Right hindlimb (tissue), 1 donor: ENCODE data around the gene SAMD14.

Source experiments
- DNase-seq: peaks from one replicate; pipeline ENCODE4 v3.0.0-alpha.2; 2018

The SAMD14 gene

GRCh38 chr17:50132104-50132794 lies 2.3 kb upstream of the SAMD14 start:
- DNase-seq, result no peak

GRCh38 chr17:50130559-50131305 lies 772 bp upstream of the SAMD14 start:
- DNase-seq, result no peak

GRCh38 chr17:50129353-50129727 lies 620 bp downstream of the SAMD14 start:
- no peak for DNase-seq

- peak; percentile 65 for DNase-seq
Measured at GRCh38 chr17:50128441-50129352, 1.3 kb downstream of the SAMD14 start.

GRCh38 chr17:50127697-50128361 lies 2.1 kb downstream of the SAMD14 start:
- DNase-seq, result no peak

GRCh38 chr17:50125420-50125997 lies 4.5 kb downstream of the SAMD14 start:
- DNase-seq, result no peak

- no peak for DNase-seq
Measured at GRCh38 chr17:50123649-50124349, 6.2 kb downstream of the SAMD14 start.

GRCh38 chr17:50122945-50123344 lies 7.0 kb downstream of the SAMD14 start:
- no peak for DNase-seq

GRCh38 chr17:50120475-50121253 lies 9.3 kb downstream of the SAMD14 start:
- DNase-seq, result no peak

GRCh38 chr17:50118828-50119218 lies 11.1 kb downstream of the SAMD14 start:
- DNase-seq, result no peak

- DNase-seq, result no peak
Measured at GRCh38 chr17:50118076-50118827, 11.7 kb downstream of the SAMD14 start.

GRCh38 chr17:50117202-50118051 lies 12.5 kb downstream of the SAMD14 start:
- peak; percentile 78 for DNase-seq

GRCh38 chr17:50115756-50116155 lies 14.2 kb downstream of the SAMD14 start:
- no peak for DNase-seq

GRCh38 chr17:50114849-50115357 lies 15.1 kb downstream of the SAMD14 start:
- no peak for DNase-seq

- DNase-seq, result no peak
Measured at GRCh38 chr17:50114401-50114800, 15.6 kb downstream of the SAMD14 start.

- DNase-seq, result no peak
Measured at GRCh38 chr17:50113624-50114320, 16.2 kb downstream of the SAMD14 start.

- DNase-seq, result no peak
Measured at GRCh38 chr17:50112694-50113093, 17.3 kb downstream of the SAMD14 start.
